K562 (cell line): ENCODE results near the gene SMAD3. TPM values are rescaled to one million over a fixed set of nuclear protein-coding genes. Genes with fewer than 3 reads are reported as not detected.
A peak's percentile ranks its signal among the peaks of the same experiment; 100 is the strongest.

ENCODE experiments used
- ATAC-seq: fragments of 200-7000 bp; cut with Tn5 transposase; 3 replicates; pipeline ENCODE4 v1.9.1; 2020; ENCODE audit warnings: moderate library complexity
- Bru-seq: library from RNA; stranded (reverse); fragments of 400-500 nt; gene quantifications from one replicate; lab custom pipeline; 2021; lab: Mats Ljungman, UMichigan
- BruChase-seq, 2 experiments: library from RNA; stranded (reverse); fragments of 400-500 nt; gene quantifications; one replicate each; lab custom pipeline; 2021; lab: Mats Ljungman, UMichigan
- BruUV-seq: library from RNA; stranded (reverse); fragments of 400-500 nt; replicated peaks from 2 replicates; lab custom pipeline; 2021; lab: Mats Ljungman, UMichigan
- CTCF ChIA-PET: fragments of 300-600 bp; formaldehyde crosslinking; extraction: SDS; loops from one replicate; lab custom pipeline; 2021; ENCODE audit warnings: low intra/inter-chr PET ratio; lab: Yijun Ruan, JAX
- POLR2A ChIA-PET: fragments of 300-600, 350-650 bp; sonication (Branson Sonifier 250); formaldehyde crosslinking; extraction: SDS; loops from one replicate; lab custom pipeline; 2021; ENCODE audit warnings: antibody characterized with exemption, inconsistent platforms; lab: Yijun Ruan, JAX
- DNase-seq, 4 experiments: peaks; one replicate each; pipeline versions ENCODE4 v3.0.0 to v3.0.0-alpha.2; 2011 to 2018; ENCODE audit warnings: low spot score in 3 of 4, mixed read lengths in 3 of 4; ENCODE audit errors: extremely low read depth in 1 of 4
- FAIRE-seq: peaks from 2 replicates; lab custom pipeline; 2011; peaks lifted over from hg19 to GRCh38; lab: Jason Lieb, UNC
- H2AFZ ChIP-seq: 2 replicates; pipeline ENCODE4 v1.6.0; 2011; ENCODE audit warnings: low read depth, low read length, control low read depth, inconsistent platforms
- H3K27ac ChIP-seq: fragments of 200-600 bp; 3 replicates; pipeline ENCODE4 v1.8.0; 2011; ENCODE audit warnings: low read depth, mild to moderate bottlenecking, control low read depth, inconsistent platforms, low read length, moderate library complexity, mixed read lengths; ENCODE audit errors: extremely low read depth
- H3K27me3 ChIP-seq, 2 experiments: fragments of 300-600 bp in 1 of 2; 2 replicates in 1 of 2; 3 replicates in 1 of 2; pipeline versions ENCODE4 v1.6.0 to v1.8.0; 2011; ENCODE audit warnings: inconsistent platforms in 2 of 2, low read length in 2 of 2, mild to moderate bottlenecking in 1 of 2, mixed read lengths in 1 of 2, moderate library complexity in 1 of 2; ENCODE audit not compliant: control insufficient read depth in 2 of 2, insufficient read depth in 2 of 2
- H3K36me3 ChIP-seq: fragments of 300-600 bp; 3 replicates; pipeline ENCODE4 v1.8.0; 2011; ENCODE audit warnings: mild to moderate bottlenecking, low read length, inconsistent platforms; ENCODE audit not compliant: control insufficient read depth, insufficient read depth
- H3K4me1 ChIP-seq, 2 experiments: fragments of 200-600 bp in 1 of 2; replicated peaks in 1 of 2; 2 replicates in 1 of 2; 3 replicates in 1 of 2; pipeline versions ENCODE4 v1.5.1 to v1.8.0; 2011; ENCODE audit warnings: inconsistent platforms in 2 of 2, low read length in 2 of 2, mild to moderate bottlenecking in 1 of 2, mixed read lengths in 1 of 2, moderate library complexity in 1 of 2; ENCODE audit not compliant: control insufficient read depth in 2 of 2, insufficient read depth in 2 of 2
- H3K4me2 ChIP-seq: 2 replicates; pipeline ENCODE4 v1.6.1; 2011; ENCODE audit warnings: low read length, control low read depth, inconsistent platforms, mixed read lengths; ENCODE audit not compliant: insufficient read depth
- H3K4me3 ChIP-seq: fragments of 200-600 bp; sonication (generic), shearing (Covaris generic); 2 replicates; pipeline ENCODE4 v1.5.1; 2016; ENCODE audit warnings: control low read depth, inconsistent platforms
- H3K79me2 ChIP-seq: fragments of 200-600 bp; 3 replicates; pipeline ENCODE4 v1.8.0; 2011; ENCODE audit warnings: low read length, inconsistent platforms; ENCODE audit not compliant: control insufficient read depth, insufficient read depth
- H3K9ac ChIP-seq, 2 experiments: 2 replicates each; pipeline versions ENCODE4 v1.6.0 to v1.6.1; 2011; ENCODE audit warnings: low read depth in 2 of 2, low read length in 2 of 2, control low read depth in 1 of 2, inconsistent platforms in 1 of 2, mild to moderate bottlenecking in 1 of 2, mixed read lengths in 1 of 2; ENCODE audit not compliant: insufficient read depth in 1 of 2
- H3K9me1 ChIP-seq: one replicate; pipeline ENCODE4 v1.6.0; 2011; ENCODE audit warnings: inconsistent platforms, mild to moderate bottlenecking, low read length, moderate library complexity; ENCODE audit not compliant: control insufficient read depth, insufficient read depth
- H3K9me3 ChIP-seq: replicated peaks from 2 replicates; pipeline ENCODE4 v1.5.1; 2011; ENCODE audit warnings: low read depth, low read length, inconsistent platforms; ENCODE audit not compliant: control insufficient read depth, insufficient read depth
- H4K20me1 ChIP-seq: replicated peaks from 2 replicates; pipeline ENCODE4 v1.6.1; 2011; ENCODE audit warnings: low read length, inconsistent platforms, mixed read lengths; ENCODE audit not compliant: control insufficient read depth, insufficient read depth
- CCNT2 ChIP-seq: IDR thresholded peaks from 2 replicates; pipeline ENCODE4 v1.6.1; 2011; ENCODE audit warnings: borderline replicate concordance, low read depth, mild to moderate bottlenecking, moderate library complexity, mixed read lengths, low read length; ENCODE audit not compliant: insufficient read length; ENCODE audit errors: extremely low read depth
- CEBPG ChIP-seq, 3 experiments: fragments of 200-800 bp in 1 of 3; sonication (Bioruptor generic) in 1 of 3; sonication (generic) in 1 of 3; formaldehyde crosslinking in 1 of 3; IDR thresholded peaks in 2 of 3; conservative IDR thresholded peaks in 1 of 3; 2 replicates each; pipeline versions ENCODE4 v1.6.1 to v1.8.0; 2016 to 2022; ENCODE audit warnings: missing compliant biosample characterization in 2 of 3, missing genetic modification characterization in 2 of 3, mild to moderate bottlenecking in 1 of 3, missing genetic modification reagents in 1 of 3
- CXXC5 ChIP-seq: fragments of 250-450 bp; sonication (Bioruptor Pico); IDR thresholded peaks from 2 replicates; pipeline ENCODE4 v1.8.0; 2022; ENCODE audit warnings: inconsistent platforms, mild to moderate bottlenecking, moderate library complexity
- HNRNPL ChIP-seq: fragments of 200-400 bp; formaldehyde crosslinking; IDR thresholded peaks from 2 replicates; pipeline ENCODE4 v1.6.1; 2017; ENCODE audit warnings: low read depth, mild to moderate bottlenecking, low read length
- JUND ChIP-seq, 2 experiments: IDR thresholded peaks; 2 replicates in 1 of 2; 3 replicates in 1 of 2; pipeline ENCODE4 v1.6.1; 2011; ENCODE audit warnings: borderline replicate concordance in 2 of 2, low read depth in 2 of 2, low read length in 2 of 2, improper control_type of control experiment in 1 of 2, missing biosample characterization in 1 of 2, missing genetic modification characterization in 1 of 2, missing genetic modification reagents in 1 of 2
- PCBP1 ChIP-seq: fragments of 200-400 bp; formaldehyde crosslinking; IDR thresholded peaks from 2 replicates; pipeline ENCODE4 v1.6.1; 2018; ENCODE audit warnings: mild to moderate bottlenecking, low read depth, low read length; ENCODE audit not compliant: poor library complexity, severe bottlenecking
- RNF2 ChIP-seq: sonication (generic); IDR thresholded peaks from 2 replicates; pipeline ENCODE4 v1.6.1; 2016
- SAFB ChIP-seq: fragments of 200-400 bp; formaldehyde crosslinking; IDR thresholded peaks from 2 replicates; pipeline ENCODE4 v1.6.1; 2017; ENCODE audit warnings: low read depth, low read length, borderline replicate concordance
- SMC3 ChIP-seq: conservative IDR thresholded peaks from 2 replicates; pipeline ENCODE4 v1.6.1; 2011; ENCODE audit warnings: low read depth, low read length, improper control_type of control experiment; ENCODE audit not compliant: insufficient read depth
- TCF7 ChIP-seq: sonication (generic); IDR thresholded peaks from 2 replicates; pipeline ENCODE4 v1.6.1; 2016; ENCODE audit warnings: antibody characterized with exemption, borderline replicate concordance
- UBTF ChIP-seq, 2 experiments: IDR thresholded peaks; 2 replicates each; pipeline ENCODE4 v1.6.1; 2012; ENCODE audit warnings: improper control_type of control experiment in 2 of 2, low read depth in 2 of 2, low read length in 2 of 2, borderline replicate concordance in 1 of 2
- XRCC3 ChIP-seq: fragments of 450-650 bp; IDR thresholded peaks from 2 replicates; pipeline ENCODE4 v1.6.1; 2017; ENCODE audit warnings: mild to moderate bottlenecking, moderate library complexity
- WGBS: fragments of 100-300 bp; shearing (Covaris generic); methylation state at CpG from one replicate; pipeline ENCODE4 v1.1.6; 2016; ENCODE audit warnings: low coverage, mixed read lengths; ENCODE audit not compliant: insufficient coverage; ENCODE audit errors: missing lambda C conversion rate; 5-methylcytosine and 5-hydroxymethylcytosine counted together
- in situ Hi-C: fragments of 300-500 bp; cut with MboI; formaldehyde crosslinking; loops from 4 replicates; pipeline ENCODE4 v1.15.0; 2018; ENCODE audit warnings: inconsistent platforms, mixed read lengths
- intact Hi-C: fragments of 100-400 bp; cut with micrococcal nuclease; formaldehyde crosslinking; loops from 2 replicates; pipeline ENCODE4 v1.14.2; 2022
- long read RNA-seq, 3 experiments: library from polyadenylated mRNA in 2 of 3; library from RNA in 1 of 3; unstranded in 2 of 3; stranded (forward) in 1 of 3; transcript quantifications; one replicate each; pipeline ENCODE4 v2.0.0, GENCODE V29; 2019 to 2022
- polyA minus RNA-seq, 3 experiments: library from RNA; depleted of rRNA, polyadenylated mRNA; stranded (reverse); fragments of >200 nt; gene quantifications; 2 replicates each; pipeline ENCODE4 v1.2.3, GENCODE V29; 2011
- polyA plus RNA-seq, 8 experiments: library from polyadenylated mRNA; depleted of rRNA in 4 of 8; stranded (reverse) in 5 of 8; unstranded in 3 of 8; fragments of >200 nt; fragmentation: Nextera tagmentation in 2 of 8; fragmentation: Illumina TruSeq in 1 of 8; extraction: Ambion mirVana in 2 of 8; extraction: Trizol in 1 of 8; gene quantifications; 2 replicates each; pipeline versions ENCODE4 v1.2.1 to v1.2.3, GENCODE V29; 2011 to 2014; ENCODE audit warnings: inconsistent platforms in 1 of 8, missing spikeins in 1 of 8
- total RNA-seq, 7 experiments: library from RNA; depleted of rRNA in 6 of 7; stranded (reverse); fragments of >200 nt in 6 of 7; fragmentation: Illumina TruSeq in 2 of 7; extraction: Trizol in 2 of 7; gene quantifications; 2 replicates each; pipeline versions ENCODE4 v1.2.1 to v1.2.3, GENCODE V29; 2011 to 2021; ENCODE audit warnings: low replicate concordance in 1 of 7

SMAD3 gene
- total RNA-seq (2011; cell fraction: chromatin; rRNA removed; ENCODE audit: low replicate concordance), result 61.6 and 88.8 TPM in 2 replicates
- total RNA-seq (2011; cell fraction: nucleolus; rRNA removed), result 33.5 and 35.9 TPM in 2 replicates
- 44.2 and 72.8 TPM in 2 replicates for total RNA-seq (2011; cell fraction: nucleoplasm; rRNA removed)
- total RNA-seq (2014; rRNA removed) (11.1 and 11.9 TPM in 2 replicates), total RNA-seq (2014; rRNA removed; fragmentation: Illumina TruSeq; extraction: Trizol) (9.2 and 11.0 TPM in 2 replicates), total RNA-seq (2015; rRNA removed; fragmentation: Illumina TruSeq; extraction: Trizol) (9.1 and 9.6 TPM in 2 replicates), total RNA-seq (2021) (24.3 and 30.1 TPM in 2 replicates), polyA plus RNA-seq (2011; rRNA removed) (14.6 and 22.6 TPM in 2 replicates), polyA plus RNA-seq (2014; fragmentation: Illumina TruSeq; extraction: Trizol) (34.7 and 39.2 TPM in 2 replicates), polyA plus RNA-seq (2014; fragmentation: Nextera tagmentation; extraction: Ambion mirVana) (1 to 10 TPM; 4.3 to 5.0 TPM), polyA plus RNA-seq (2014; rRNA removed) (13.3 and 14.3 TPM in 2 replicates), polyA minus RNA-seq (2011; rRNA and poly(A)+ RNA removed) (14.9 and 15.1 TPM in 2 replicates), Bru-seq, nascent RNA (percentile 82 among the genes with signal in this experiment), BruChase-seq, experiment 1, labeled RNA remaining after a 2-hour chase (percentile 77 among the genes with signal in this experiment), BruChase-seq, experiment 2, labeled RNA remaining after a 6-hour chase (percentile 76 among the genes with signal in this experiment)
- 11.5 and 14.8 TPM in 2 replicates for polyA plus RNA-seq (2011; cell fraction: cytosol; rRNA removed)
- 52.1 and 90.9 TPM in 2 replicates for polyA plus RNA-seq (2011; cell fraction: nucleus; rRNA removed)
- 17.9 and 20.7 TPM in 2 replicates for polyA plus RNA-seq (2012)
- polyA minus RNA-seq (2011; cell fraction: cytosol; rRNA and poly(A)+ RNA removed), result 15.1 and 16.3 TPM in 2 replicates
- polyA minus RNA-seq (2011; cell fraction: nucleus; rRNA and poly(A)+ RNA removed), result 12.7 and 18.8 TPM in 2 replicates
- long read RNA-seq, experiment 1, full-length matches to known transcripts, result 1 of 24 reads
- long read RNA-seq, experiment 1, partial matches to known transcripts, result 10 of 24 reads
- long read RNA-seq, experiment 1, other reads (novel, unspliced or antisense), result 13 of 24 reads
- long read RNA-seq, experiment 2, full-length matches to known transcripts, result 14 of 31 reads
- long read RNA-seq, experiment 2, partial matches to known transcripts, result 8 of 31 reads
- long read RNA-seq, experiment 2, other reads (novel, unspliced or antisense), result 9 of 31 reads
- long read RNA-seq, experiment 3, full-length matches to known transcripts, result 1 of 3 reads
- long read RNA-seq, experiment 3, partial matches to known transcripts, result 0 of 3 reads
- long read RNA-seq, experiment 3, other reads (novel, unspliced or antisense), result 2 of 3 reads

GRCh38 chr15:67065531-67066005 is at the start of gene SMAD3:
SMAD3 (plus strand) TSS chr15:67065602; CDS start chr15:67066155, 553 bp downstream.
- peak within 1 kb of the TSS; percentile 79 for H3K27ac ChIP-seq
- BruUV-seq, result no TSS peak
- no peaks in the 10 kb centered on the region for H3K9me3 ChIP-seq
- H3K36me3 ChIP-seq, result peaks cover 11% of the 10 kb centered on the region
- DNase-seq (peak in 2 of 4 experiments; percentile 91 to 93), FAIRE-seq (peak; percentile 46), ATAC-seq (peak; percentile 78)
- peak within 1 kb of the TSS; percentile 78 to 94 for H3K9ac ChIP-seq
- WGBS, result 0% methylated on average over 2 of the region's 63 CpGs
- no peaks in the 10 kb centered on the region for H3K27me3 ChIP-seq
- in situ Hi-C loops (no loop called here), intact Hi-C loops (loop anchor here (2.0 to 10.0 kb wide), 3 partner anchors 33 to 187 kb away; partner anchors contain the start of genes AAGAB and IQCH)
- H2AFZ ChIP-seq, result peak within 1 kb of the TSS; percentile 88
- peak within 1 kb of the TSS; percentile 79 for H3K4me3 ChIP-seq
- H3K4me2 ChIP-seq, result peak within 1 kb of the TSS; percentile 83
- no peaks in the 10 kb centered on the region for H4K20me1 ChIP-seq
- peaks cover 46% of the 10 kb centered on the region for H3K79me2 ChIP-seq
- CTCF ChIA-PET, result interaction anchor here (0.6 kb wide), 1 partner anchor 174 kb away, joined by 3 read pairs; no protein-coding TSS in a partner anchor
- POLR2A ChIA-PET, result interaction anchor here (0.6 to 1.8 kb wide), 7 partner anchors 12 to 499 kb away, joined by 3 to 4 read pairs (median 3); no protein-coding TSS in a partner anchor
- H3K9me1 ChIP-seq, result no peaks in the 10 kb centered on the region
- peaks cover 37 to 45% of the 10 kb centered on the region in 2 experiments for H3K4me1 ChIP-seq
- TF ChIP-seq UBTF (IDR thresholded peaks at IDR 0.05; ENCODE audit: borderline replicate concordance in 1 of 2, low read depth in 2 of 2, low read length in 2 of 2), result peak; percentile 46 to 88; a peak in 3 of 4 replicates
- no peak for TF ChIP-seq HNRNPL
- TF ChIP-seq CCNT2, result peak; percentile 86
- no peak for TF ChIP-seq CEBPG (CRISPR knock-in tag; IDR thresholded peaks at IDR 0.05)
- no peak for TF ChIP-seq CEBPG (tag; conservative IDR thresholded peaks at IDR 0.05 in 1 of 2, IDR thresholded peaks at IDR 0.05 in 1 of 2)
- peak; percentile 74 for TF ChIP-seq CXXC5 (CRISPR knock-in tag)
- no peak for TF ChIP-seq XRCC3
- TF ChIP-seq PCBP1, result peak; percentile 85
- TF ChIP-seq SAFB, result no peak
- TF ChIP-seq SMC3, result no peak
- TF ChIP-seq JUND (IDR thresholded peaks at IDR 0.05; ENCODE audit: borderline replicate concordance, low read depth, low read length), result peak; percentile 8; the same call in 1 of the 2 replicates
- no peak; the same call in 2 of the 3 replicates for TF ChIP-seq JUND (tag; IDR thresholded peaks at IDR 0.05; ENCODE audit: borderline replicate concordance, low read depth, low read length)
- peak; percentile 72; the same call in 1 of the 2 replicates for TF ChIP-seq TCF7
- TF ChIP-seq RNF2, result no peak
